NCI-H128 (cell line): ENCODE data around the gene CELA3A.

Experiments
- DNase-seq: peaks from one replicate; lab custom pipeline; 2025; ENCODE audit not compliant: unreplicated experiment; lab: John Stamatoyannopoulos, UW

CELA3A gene

DNA sequence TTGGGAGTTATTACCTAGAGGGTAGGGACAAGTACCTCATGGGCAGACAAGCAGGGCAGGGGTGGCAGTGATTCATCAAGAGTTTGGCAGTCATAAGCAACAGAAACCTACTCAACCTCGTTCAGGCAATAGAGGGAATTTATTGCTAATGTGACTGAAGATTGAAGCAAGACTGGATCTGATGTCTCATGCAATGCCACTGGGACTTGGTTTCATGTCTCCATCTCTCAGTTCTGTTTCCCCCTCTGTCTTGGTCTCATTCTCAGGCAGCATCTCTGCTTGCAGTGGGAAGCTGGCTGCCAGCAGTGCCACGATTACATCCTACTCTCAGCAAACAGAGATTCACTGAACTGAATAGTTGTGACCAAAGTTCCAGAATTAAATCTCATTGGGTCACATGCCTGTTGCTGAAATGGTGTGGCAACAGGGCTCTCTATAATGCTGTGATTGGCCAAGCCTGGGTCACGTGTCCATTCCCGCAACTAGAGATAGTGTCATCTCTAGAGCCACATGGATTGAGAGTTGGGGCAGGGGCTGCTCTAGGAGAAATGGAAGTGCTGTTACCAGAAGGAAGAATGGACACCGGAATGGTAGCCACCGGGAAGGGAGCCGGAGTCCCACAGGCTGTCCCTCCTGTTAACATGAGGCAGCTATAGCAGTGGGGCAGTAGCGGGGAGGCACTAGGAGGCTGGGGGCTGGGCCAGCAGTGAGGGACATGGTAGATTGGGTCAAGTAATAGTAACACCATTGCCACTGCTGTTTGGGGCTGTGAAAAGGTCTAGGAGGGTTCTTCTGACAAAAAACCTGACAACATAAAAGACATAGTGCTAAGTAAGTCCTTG lies 47.1 kb downstream of the CELA3A start:
- DNase-seq = no peak

DNA sequence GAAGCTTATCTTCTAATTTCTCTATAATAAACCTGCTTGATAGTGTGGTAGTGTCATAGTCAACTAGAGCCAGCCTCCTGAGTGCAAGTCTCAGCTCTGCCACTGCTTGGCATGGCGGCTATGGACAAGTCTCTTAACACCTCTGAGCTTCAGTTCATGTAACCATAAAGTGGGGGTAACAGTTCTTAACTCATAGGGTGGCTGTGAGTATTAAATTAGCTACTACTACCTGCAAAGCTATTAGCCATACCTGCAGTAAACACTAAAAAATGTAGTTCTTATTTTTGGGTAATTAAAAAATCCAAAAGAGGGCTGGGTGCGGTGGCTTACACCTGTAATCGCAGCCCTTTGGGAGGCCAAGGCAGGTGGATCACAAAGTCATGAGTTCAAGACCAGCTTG lies 48.9 kb downstream of the CELA3A start:
- no peak for DNase-seq

DNA sequence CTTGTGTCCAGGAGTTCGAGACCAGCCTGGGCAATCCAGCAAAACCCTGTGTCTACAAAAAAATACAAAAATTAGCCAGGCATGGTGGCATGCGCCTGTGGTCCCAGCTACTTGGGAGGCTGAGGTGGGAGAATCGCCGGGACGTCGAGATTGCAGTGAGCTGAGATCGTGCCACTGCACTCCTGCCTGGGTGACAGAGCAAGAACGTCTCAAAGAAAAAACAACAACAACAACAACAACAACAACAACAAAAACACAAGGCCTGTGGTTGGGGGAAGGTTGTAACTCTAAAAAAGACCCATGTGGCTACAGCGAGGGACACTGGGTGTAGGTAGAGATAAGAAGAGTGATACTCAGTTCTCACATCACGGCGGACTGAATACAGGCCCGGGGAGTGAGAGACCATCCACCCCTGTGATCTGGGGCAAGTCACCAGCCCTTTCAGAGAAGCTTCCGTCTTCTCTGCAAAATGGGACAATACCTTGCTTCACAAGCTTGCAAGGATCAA lies 50.2 kb downstream of the CELA3A start:
- no peak for DNase-seq

DNA sequence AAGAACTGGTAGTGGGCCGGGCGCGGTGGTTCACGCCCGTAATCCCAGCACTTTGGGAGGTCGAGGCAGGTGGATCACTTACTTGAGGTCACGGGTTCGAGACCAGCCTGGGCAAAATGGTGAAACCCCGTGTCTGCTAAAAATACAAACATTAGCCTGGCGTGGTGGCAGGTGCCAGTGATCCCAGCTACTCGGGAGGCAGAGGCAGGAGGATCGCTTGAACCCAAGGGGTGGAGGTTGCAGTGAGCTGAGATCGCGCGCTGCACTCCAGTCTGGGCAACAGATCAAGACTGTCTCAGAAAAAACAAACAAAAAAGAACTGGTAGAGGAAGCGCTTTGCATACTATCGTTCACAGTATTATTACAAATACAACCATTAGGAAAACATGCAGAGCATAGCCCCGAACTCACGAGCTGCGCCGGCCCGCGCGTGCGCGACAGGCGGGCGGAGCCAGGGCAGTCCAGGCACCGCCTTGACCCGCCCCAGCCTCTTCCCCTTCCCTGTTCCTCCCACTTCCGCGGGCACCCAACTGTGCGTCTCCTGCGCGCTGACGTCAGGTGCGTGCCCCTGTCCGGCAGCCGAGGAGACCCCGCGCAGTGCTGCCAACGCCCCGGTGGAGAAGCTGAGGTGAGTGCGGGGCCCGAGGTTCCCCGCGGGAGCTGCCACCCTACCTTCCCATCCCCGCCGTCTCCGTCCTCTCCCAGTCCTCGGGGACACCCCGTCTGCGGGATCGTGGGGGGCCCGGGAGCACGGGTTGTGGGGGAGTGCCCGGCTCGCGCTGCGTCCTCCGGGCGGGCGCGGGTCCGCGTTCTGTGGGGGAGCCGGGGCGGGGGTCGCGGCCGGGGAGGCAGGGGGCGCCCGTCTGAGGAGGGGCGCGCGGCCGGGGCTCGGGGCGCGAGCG lies 50.9 kb downstream of the CELA3A start, which contains the start of gene CDC42:
Gene CDC42, plus strand, starts transcription at position 595 of the 902 bp plus-strand sequence. CDS start 25,770 bp downstream, outside the sequence.
- DNase-seq = peak; percentile 95

DNA sequence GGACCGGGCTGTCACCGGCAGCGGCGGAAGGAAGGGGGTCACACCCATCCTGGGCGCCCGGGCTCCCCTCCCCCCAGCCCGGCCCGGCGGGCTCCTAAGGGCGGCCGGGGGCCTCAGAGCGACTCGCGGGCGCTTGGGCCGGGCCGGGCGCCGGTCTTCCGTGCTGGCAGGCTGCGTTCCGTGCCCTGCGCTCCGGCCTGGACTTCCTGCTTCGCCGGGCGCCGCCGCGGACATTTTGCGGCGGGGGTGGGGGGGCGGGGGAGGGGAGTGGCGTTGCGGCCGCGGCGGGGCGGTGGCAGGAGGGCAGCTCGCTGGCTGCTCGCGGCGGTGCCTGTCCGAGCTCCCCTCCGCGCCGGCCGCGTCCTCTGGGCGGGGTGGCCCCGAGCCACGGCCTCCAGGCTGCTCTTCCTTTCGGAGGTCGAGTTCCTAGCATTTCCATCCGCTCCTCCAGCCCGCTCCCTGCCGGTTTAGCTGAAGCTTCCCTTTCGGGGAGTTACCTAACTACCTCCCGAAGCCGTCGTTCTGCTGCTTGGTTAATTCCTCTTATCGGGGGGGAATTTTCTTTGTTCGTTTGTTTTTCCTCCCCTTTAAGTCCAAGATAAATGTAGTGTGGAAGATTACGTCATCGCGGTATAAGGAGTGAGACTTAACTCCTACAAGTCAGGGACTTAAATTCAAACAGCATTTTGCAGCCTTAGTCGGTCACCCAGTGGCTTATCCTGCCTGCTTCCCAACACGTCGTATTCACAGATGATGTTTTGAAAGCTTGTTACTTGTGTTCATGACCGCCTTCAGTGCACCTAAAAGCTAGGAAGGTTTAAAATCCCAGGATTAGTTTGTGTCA lies 51.8 kb downstream of the CELA3A start:
- DNase-seq = no peak

DNA sequence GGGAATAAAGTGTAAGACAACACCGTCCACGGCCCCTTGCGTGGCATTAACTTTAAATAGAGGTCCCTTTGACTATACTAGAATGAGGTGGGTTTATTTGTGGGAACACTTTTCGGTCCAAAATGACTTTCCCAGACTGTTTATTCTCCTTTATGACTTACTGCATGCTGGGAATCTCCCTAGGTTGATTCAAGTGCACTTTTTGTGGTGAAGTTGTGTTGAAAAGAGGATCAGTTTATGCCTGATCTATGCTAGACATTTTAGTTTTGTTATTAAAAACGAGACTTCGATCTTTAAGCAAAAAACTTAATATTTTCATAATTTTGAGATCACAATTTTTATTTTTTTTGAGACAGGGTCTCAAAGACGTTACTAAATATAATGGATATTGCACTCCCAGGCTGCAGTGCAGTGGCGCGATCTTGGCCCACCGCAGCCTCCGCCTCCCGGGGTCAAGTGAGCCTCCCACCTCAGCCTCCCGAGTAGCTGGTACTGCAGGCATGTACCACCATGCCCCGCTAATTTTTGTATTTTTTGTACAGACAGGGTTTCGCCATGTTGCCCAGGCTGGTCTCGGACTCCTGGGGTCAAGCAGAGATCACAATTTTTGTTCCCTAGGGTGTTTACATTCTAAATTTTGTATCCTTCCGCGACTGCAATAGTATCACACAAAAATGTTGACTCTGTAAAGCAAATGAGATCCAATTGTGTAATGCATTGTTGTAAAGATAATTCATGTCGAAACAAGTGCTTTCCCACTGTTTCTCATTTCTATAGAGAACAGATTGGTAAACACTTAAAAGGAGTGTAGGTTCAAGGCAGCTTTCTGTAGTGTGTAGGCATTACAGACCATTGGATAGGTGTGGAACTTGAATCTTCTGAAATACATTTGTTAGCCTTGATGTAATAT lies 52.7 kb downstream of the CELA3A start:
- no peak for DNase-seq

DNA sequence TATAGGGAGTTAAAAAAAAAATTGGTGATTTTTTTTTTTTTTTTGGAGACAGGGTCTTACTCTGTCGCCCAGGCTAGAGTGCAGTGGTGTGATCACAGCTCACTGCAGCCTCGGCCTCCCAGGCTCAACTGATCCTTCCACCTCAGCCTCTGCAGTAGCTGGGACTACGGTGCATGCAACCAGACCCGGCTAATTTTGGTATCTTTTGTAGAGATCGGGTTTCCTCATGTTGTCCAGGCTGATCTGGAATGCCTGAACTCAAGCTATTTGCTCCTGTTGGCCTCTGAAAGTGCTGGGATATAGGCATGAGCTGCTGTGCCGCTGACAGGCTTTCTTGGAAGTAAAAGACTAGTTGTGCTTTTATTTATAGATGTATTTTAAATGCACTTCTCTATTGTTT lies 54.0 kb downstream of the CELA3A start:
- no peak for DNase-seq

DNA sequence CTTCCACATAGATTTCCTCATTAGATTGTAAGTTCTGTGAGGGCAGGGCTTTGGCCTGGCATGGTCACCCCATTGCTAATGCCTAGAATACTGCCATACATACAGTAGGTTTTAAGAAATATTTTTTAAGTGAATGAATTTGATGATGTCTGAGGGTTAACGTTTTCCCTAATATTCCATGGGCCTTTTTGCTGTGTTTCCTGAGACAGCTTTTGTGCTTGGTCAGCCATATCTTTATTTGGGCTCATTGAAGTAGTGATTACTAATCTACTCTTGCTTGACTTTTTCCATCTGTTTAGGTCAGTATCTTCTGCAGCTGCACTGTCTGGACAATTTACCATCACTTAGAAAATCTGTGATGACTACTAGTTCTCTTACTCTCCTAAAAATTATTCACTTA lies 54.6 kb downstream of the CELA3A start:
- DNase-seq = no peak

DNA sequence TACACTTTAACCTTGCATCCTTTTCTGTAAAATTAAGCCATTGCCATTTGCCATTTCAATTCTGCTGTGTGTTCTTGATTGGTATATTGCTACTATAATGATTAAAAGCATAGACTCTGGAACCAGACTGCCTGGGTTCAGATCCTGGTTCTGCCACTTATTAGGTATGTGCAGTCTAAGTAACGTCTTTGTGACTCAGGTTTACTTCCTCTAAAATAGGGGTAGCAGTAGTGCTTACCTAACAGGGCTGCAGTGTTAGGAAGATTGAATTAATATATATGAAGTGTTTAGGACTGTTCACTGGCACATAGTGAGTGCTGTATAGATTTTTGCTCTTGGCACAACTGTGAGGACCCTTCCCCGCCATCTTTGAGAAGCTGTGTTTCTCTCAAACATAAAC lies 55.5 kb downstream of the CELA3A start:
- DNase-seq = no peak

DNA sequence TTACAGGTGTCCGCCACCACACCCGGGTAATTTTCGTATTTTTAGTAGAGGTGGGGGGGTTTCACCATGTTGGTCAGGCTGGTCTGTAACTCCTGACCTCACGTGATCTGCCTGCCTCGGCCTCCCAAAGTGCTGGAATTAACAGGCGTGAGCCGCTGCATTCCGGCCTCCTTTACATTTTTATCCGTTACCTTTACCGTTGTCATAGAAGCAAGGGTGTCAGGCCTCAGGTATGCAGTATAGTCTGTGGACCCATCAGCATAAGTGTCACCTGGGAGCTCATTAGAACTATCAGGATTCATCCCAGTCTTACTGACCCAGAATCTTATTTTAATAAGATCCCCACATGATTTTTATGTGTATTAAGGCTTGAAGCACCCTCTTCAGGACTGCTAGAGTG lies 56.4 kb downstream of the CELA3A start:
- DNase-seq = no peak
